ENCODE data around the gene TTC14. TPM values are rescaled to one million over a fixed set of nuclear protein-coding genes. Genes with fewer than 3 reads are reported as not detected.
"Not testable (repeated sequence)": the region's sequence is repeated elsewhere in the genome, so short reads cannot be mapped to it uniquely, and the experiment has no call there.

TTC14 gene
- total and polyA plus RNA-seq, 2 of the 8 experiments (the other 6 are each of a cell fraction or from before 2014, with no cell fraction given): 10.2 to 22.3 TPM

GRCh38 chr3:180593631-180594030 is 8.3 kb upstream of the TTC14 start:
- H3K23me2 ChIP-seq (ENCODE audit: low read depth, low read length); H2AFZ ChIP-seq (ENCODE audit: low read length); H3K79me1 ChIP-seq (ENCODE audit: low read depth, low read length); H2BK120ac ChIP-seq (replicated peaks; ENCODE audit: low read depth, low read length); H2AK5ac ChIP-seq (ENCODE audit: low read depth, low read length); H4K5ac ChIP-seq (ENCODE audit: insufficient read length, low read depth, low read length); H3K27me3 ChIP-seq (replicated peaks in 1 of 4; ENCODE audit: control insufficient read depth in 3 of 4, extremely low read depth in 1 of 4, insufficient read depth in 3 of 4, low read length in 3 of 4); H3K27ac ChIP-seq (ENCODE audit: low read depth, low read length); H3K4me3 ChIP-seq (ENCODE audit: extremely low read depth in 1 of 4, insufficient read depth in 2 of 4, low read depth in 3 of 4, low read length in 4 of 4); H2BK15ac ChIP-seq (ENCODE audit: low read length); H3K79me2 ChIP-seq (ENCODE audit: control insufficient read depth in 1 of 2, insufficient read depth in 2 of 2, low read length in 2 of 2); DNase-seq (ENCODE audit: low read depth in 1 of 2, low spot score in 2 of 2); H3K23ac ChIP-seq (ENCODE audit: insufficient read length); H4K91ac ChIP-seq (replicated peaks; ENCODE audit: insufficient read length, low read length); H3K4ac ChIP-seq (replicated peaks; ENCODE audit: insufficient read length, low read depth, low read length); H3K18ac ChIP-seq (ENCODE audit: extremely low read depth, low read length); H3K4me1 ChIP-seq (replicated peaks in 1 of 4; ENCODE audit: control insufficient read depth in 3 of 4, insufficient read depth in 4 of 4, low read length in 3 of 4); H3K4me2 ChIP-seq (ENCODE audit: insufficient read depth in 1 of 2, low read depth in 2 of 2, low read length in 2 of 2); H3K36me3 ChIP-seq (ENCODE audit: control insufficient read depth in 2 of 4, insufficient read depth in 4 of 4, low read length in 3 of 4); H4K20me1 ChIP-seq (replicated peaks in 1 of 2; ENCODE audit: control insufficient read depth in 1 of 2, insufficient read depth in 2 of 2, low read length in 2 of 2); H2BK12ac ChIP-seq (ENCODE audit: low read depth, low read length); H3K9me3 ChIP-seq (ENCODE audit: insufficient read depth in 2 of 2, low read depth in 1 of 2, low read length in 1 of 2); H3K9ac ChIP-seq (replicated peaks in 1 of 4; ENCODE audit: extremely low read depth in 1 of 4, low read depth in 3 of 4, low read length in 3 of 4); H2BK20ac ChIP-seq (ENCODE audit: low read length); H4K8ac ChIP-seq (ENCODE audit: extremely low read depth, insufficient read depth, low read length); H3K56ac ChIP-seq (replicated peaks; ENCODE audit: insufficient read length, low read depth, low read length); FAIRE-seq; H2BK5ac ChIP-seq (ENCODE audit: low read depth, low read length); H3K14ac ChIP-seq (ENCODE audit: insufficient read length): not testable (repeated sequence)
- ChIA-PET POLR2A (ENCODE audit: partially characterized antibody) (interaction anchor here (1.2 kb wide), 1 partner anchor 8 kb away, joined by 3 read pairs; the partner anchor contains the start of gene TTC14), CTCF (ENCODE audit: partially characterized antibody) (interaction anchor here (1.2 to 2.0 kb wide), 2 partner anchors 665 to 783 kb away, joined by 3 to 8 read pairs; no protein-coding TSS in a partner anchor)
- WGBS, 2 experiments (ENCODE audit: extremely low coverage in 1 of 2, insufficient coverage in 1 of 2, insufficient read length in 1 of 2, insufficient replicate concordance in 2 of 2, low coverage in 1 of 2, low lambda C conversion rate in 2 of 2, missing lambda C conversion rate in 1 of 2): 92% methylated on average over 7 of the region's 7 CpGs; no CpG with 5 or more reads in 1 of the 2 experiments
